Measurements from ENCODE around the gene AGBL3.

The AGBL3 gene

DNA sequence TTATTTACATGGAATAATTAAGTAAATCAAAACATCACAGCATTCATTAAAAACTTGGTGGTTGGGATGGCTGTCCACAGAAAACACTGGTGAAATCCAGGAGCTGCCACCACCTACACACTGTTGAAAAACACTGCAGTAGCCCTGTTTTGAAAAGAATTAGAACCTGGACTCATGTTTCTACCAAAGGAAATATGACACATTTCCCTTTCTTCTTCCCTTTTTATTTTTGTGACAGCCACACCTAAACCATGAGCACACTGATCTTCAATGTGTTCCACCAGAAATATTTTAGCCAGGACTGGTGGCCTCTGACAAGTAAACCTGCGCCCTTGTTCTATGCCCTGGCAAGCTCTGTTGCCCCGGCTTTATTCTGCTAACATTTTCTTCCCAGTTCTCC, 164.8 kb downstream of the AGBL3 start:
- DNase-seq: no peak

DNA sequence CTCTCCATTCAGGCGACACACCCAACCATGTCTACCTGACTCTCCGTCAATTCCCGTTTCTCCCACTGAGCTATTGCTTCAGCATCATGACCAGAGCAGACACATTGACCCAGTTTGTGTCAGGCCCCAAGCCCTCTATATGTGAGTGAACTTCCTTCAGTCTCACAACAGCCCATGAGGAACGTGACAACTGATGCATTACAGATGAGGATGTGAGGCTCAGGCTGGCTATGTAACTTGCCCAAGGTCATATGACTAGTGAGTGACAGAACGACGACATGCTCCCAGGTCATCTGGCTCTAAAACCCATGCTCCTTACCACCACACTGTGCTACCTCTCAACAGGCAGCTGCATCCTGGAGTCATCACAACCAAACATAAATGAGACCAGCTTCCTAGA, 165.2 kb downstream of the AGBL3 start:
- DNase-seq: no peak

DNA sequence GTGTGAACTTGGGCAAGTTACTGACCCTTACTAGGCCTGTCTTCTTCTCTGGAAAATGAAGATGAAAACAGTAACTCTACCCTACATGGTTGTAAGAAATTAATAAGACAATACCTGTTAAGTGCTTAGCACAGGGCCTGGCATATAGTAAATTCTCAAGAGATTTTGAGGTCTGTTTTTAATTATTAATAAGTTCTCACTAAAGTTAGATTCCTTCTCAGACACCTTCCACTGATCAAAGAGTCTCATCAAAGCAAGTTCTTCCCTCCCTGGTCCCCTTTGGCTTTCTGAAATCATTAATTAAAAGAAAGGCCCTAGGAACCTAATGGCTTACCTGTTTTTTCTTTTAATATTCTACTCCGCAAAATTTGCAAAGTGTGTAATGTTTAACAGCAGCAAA, 166.1 kb downstream of the AGBL3 start:
- DNase-seq: no peak

DNA sequence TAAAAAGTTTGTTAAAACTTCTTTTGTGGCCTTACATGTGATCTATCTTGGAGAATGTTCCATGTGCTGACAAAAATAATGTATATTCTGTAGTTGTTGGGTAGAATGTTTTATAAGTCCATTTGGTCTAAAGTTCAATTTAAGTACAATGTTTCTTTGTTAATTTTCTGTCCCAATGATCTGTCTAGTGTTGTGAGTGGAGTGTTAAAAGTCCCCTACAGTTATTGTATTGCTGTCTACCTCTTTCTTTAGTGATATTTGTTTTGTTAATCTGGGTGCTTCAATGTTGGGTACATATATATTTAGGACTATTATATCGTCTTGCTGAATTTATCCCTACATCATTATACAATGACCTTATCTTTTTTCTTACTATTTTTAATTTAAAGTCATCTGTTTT, 168.4 kb downstream of the AGBL3 start:
- no peak for DNase-seq

DNA sequence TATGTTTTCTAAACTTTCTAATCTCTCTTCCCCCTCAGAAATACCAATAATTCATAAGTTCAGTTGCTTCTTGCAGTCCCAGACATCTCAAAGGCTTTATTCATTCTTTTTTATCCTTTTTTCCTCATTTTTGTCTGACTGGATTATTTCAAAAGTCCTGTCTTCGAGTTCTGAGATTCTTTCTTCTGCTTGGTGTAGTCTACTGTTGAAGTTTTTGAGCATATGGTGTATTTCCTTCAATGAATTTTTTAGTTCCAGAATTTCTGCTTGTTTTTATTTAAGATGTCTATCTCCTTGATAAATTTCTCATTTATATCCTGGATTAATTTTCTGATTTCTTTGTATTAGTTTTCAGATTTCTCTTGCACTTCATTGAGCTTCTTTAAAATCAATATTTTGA, 170.0 kb downstream of the AGBL3 start:
- DNase-seq: no peak

DNA sequence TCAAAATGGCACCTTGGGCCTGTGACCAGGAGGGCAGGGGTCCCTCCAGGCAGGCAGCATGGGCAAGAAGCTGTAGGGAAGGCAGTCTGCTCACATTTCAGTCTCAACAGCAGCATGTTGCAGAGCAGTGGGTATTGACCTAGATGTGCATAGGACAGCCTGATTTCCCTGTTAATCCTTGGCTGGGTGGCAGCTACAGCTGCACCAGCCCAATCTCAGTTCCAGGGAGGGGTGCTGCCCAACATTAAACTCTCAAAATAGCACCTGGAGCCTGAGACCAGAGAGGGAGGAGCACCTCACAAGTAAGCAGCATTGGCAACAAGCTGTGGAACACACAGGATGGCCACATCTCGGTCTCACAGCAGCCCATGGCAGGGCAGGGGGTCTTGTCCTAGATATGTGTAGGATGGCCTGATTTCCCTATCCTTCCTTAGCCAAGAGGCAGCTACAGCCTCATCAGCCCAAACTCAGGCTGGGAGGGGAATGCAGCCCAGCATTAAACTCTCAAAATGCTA, 171.9 kb downstream of the AGBL3 start:
- DNase-seq: no peak

DNA sequence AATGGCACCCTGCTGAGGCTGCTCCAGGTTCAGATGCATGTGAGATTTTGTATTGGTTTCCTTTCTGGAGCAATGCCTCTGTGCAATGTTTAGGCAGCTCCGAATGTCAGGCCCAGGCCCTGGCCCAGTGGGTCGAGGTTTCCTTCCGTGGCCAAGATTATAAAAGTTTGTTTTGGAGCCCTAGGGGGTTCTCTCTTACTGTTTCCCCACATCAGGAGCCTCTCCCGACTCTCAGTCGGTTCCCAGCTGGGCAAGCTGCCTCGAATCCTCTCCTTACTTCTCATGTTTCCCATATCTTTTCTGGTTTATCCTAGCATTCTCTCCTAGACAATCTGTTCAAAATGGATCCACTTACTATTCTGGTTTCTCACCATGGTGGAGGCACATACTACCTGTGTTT, 172.6 kb downstream of the AGBL3 start:
- peak; percentile 28 for DNase-seq

DNA sequence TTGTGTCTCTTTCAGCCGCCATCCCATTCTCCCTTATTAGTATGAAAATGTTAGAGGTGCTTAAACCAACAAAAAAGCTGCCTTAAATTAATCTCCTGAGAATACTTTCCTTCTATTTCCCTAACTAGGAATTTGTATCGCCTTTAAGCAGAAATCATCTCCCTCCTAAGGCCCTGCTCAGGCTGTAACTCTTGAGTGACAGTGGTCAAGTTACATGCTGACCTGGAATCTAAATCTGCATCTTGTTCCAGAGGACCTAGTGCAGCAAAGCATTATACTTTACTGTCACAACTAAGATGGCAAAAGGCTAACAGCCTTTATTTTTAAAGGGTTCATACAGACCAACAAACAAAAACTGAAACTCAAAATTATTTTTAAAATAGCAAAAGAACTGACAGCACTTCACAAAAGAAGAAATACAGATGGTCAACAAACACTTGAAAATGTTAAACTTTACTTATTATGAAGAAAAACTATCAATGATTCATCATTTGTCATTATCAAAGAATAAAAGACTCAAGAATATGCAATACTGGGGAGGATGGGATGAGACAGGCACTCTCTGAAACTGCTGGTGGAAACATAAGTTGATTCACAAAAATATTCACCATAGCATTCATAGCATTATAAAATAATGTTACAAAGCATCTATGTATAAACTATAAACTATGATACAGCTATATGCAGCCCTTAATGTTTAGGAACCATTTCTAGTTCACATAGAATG, 173.2 kb downstream of the AGBL3 start:
- no peak for DNase-seq

DNA sequence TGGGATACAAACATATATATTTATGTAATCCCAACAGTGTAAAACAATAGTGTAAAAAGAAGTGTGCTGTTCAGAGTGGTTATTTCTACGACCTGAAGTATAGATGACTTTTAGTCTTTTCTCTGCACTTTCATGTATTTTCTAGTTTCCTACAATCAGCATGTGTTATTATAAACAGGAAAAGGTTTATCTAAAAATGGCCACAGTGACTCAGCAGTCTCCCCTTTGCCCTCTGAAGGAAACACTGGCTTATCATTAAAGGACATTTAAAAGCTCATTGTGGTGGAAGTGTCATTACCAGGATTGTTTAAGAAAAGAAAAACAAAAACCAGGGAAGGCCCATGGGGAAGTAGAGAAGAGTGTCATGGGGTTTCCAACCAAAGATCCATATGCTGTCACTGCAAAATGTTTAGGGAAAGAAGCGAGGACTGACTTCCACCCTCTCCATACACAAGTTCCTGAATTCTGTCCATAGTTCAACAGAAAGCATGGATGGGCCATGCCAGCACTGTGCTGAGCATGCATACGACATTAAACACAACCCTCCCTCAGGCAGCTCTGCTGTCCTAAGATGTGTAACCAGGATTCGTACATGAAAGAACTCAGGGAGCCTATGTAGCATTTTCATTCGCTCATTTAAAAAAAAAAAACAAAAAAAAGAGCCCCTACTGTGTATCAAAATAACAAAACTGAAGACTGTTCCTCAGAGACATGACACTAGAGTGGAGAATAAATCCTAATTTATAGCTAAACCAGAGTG, 174.0 kb downstream of the AGBL3 start:
- no peak for DNase-seq

DNA sequence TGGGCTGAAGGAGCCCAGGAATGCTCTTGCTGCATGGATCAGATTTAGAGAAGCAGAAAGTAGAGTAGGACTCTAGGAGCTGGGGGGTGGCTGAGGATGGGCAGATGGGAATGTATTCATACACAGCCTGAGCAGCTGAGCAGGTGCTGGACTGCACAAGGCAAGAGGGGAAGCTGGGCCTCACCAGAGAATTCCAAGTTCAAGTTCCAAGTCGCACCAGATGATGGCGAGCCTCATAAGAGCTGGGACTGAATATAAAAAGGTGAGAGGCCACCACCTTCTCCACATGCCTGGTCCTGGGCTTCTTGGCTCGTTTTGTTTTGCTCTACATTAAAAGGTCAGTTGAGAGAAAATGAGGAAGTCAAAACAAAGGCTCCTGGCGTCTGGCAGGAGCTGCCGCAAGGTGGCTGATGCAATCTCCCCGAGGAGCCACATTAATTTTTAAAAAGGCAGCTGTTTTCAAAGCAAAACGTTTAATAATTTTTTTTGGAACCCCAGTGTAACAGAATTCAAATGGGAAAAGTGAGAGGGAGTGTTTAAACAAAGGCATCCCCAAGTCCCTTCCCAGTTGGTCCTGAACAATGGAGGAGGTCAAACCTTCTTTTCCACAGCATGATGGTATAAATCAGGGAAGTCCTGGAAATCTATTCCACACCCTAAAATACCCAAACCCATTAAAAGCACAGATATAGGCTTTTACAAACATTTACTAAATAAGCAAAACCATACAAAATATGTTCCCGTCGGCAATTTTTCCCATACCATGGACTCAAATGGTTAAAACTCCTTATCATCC, 174.7 kb downstream of the AGBL3 start:
- DNase-seq: no peak

DNA sequence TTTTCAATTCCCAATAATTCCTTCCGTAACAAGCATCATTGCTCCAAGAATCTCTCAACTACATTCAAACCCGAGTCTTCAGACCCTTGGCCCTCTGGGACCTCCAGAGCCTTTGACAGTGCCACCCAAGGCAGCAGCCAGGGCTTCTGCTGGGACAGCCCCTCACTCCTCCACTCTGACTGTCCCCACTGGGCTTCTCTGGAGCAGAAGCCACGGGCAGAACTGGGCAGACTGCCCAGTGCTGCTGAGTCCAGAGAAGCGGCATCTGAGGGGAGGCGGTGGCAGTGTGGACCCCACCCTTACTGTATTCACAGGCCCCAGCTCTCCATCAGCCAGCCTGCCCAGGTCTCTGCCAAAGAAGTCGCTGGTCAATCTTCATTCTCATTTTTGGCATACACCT, 175.4 kb downstream of the AGBL3 start:
- no peak for DNase-seq

DNA sequence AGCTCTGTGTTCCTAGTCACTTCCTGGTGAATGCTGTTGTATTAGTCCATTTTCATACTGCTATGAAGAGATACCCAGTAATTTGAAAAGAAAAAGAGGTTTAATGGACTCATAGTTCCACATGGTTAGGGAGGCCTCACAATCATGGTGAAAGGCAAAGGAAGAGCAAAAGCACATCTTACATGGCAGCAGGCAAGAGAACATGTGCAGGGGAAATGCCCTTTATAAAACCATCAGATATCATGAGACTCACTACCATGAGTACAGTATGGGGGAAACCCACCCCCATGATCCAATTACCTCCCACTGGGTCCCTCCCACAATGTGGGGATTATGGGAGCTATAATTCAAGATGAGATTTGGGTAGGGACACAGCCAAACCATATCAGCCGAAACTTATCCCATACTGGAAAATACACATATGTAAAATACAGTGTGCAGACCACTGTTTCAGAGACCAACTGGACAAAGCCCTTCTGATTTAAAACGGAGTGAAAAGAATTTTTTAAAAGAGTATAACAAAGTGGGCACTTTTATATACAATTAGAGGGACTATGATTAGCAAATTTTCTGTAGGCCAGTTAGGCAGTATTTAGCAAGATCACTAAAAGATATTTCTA, 176.2 kb downstream of the AGBL3 start:
- DNase-seq: no peak

DNA sequence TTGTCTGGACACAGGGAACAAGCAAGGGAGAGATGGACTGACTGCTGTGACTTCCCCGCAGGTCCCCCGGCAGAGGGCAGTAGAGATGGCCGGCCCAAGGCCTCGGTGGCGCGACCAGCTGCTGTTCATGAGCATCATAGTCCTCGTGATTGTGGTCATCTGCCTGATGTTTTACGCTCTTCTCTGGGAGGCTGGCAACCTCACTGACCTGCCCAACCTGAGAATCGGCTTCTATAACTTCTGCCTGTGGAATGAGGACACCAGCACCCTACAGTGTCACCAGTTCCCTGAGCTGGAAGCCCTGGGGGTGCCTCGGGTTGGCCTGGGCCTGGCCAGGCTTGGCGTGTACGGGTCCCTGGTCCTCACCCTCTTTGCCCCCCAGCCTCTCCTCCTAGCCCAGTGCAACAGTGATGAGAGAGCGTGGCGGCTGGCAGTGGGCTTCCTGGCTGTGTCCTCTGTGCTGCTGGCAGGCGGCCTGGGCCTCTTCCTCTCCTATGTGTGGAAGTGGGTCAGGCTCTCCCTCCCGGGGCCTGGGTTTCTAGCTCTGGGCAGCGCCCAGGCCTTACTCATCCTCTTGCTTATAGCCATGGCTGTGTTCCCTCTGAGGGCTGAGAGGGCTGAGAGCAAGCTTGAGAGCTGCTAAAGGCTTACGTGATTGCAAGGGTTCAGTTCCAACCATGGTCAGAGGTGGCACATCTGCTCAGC, 178.2 kb downstream of the AGBL3 start:
- no peak for DNase-seq

DNA sequence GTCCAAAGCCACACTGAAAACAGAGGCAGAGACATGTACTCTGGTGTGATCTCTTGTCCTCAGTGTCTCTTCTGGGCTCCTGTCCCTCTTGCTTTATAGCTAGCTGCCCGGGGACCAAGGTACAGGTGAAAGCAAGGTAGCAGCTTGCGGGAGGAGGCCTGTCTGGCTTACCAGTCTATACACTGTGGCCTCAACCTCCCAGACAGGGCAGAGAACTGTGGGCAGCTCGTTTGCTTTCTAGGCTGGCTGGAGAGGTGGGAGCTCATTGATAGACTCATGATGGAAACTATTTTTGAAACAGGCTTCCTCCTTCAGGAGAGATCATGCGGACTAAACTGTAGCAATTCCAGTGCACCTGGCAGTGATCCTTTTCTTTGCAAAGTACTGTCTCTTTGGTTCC, 179.6 kb downstream of the AGBL3 start:
- no peak for DNase-seq

DNA sequence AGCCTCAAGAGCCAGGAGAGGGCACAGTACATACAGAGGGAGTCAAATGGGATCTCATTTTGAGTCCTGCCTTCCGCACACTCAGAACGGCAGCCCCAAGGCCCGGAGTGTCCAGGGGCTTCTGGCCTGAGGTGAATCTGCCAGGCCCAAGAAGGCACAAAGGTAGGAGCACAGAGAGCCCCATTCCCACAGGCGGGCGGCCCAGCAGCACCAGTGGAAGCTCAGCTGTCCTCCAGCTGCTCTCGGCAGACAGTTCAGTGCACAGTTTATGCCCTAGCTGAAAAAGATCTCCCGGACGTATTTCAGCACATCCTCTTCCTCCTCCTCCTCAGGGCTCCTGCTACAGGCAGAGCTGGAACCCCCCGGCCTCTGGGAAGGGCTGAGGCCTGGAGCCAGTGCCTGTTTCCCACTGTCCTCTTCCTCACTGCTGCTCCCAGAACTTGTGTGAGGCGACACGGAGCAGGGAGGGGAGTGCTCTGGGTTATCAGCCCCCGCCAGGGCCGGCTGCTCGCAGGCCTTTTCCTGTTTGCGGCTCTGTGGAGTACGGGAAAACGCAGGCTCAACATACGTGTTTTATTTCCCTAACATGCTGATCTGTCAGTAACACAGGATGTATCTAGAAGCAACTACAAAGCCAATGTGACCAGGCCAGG, 180.2 kb downstream of the AGBL3 start:
- DNase-seq: no peak

DNA sequence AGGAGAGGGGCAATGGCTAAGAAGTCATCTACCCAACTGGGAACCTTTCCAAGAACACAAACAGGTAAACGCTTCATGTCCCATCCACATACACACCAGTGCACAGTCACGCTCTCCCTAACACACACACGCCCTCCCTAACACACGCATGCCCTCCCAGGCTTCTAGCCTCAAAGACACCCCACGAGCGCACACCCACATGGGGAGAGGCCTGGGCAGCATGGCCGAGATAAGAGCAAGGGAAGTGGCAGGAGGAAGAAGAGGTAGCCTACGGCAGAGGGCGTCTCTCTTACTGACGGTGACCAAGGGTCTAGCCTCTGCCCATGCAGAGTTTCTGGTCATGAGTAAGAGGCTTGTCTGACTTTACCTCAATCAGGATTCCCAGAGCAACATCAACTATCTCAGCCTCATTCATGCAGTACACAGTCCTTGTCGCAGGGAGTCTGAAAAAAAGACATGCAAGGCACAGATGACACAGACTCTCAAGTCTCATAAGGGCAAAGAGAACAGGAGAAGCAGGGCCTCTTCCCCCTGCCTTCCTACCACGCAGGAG, 181.1 kb downstream of the AGBL3 start:
- DNase-seq: no peak

DNA sequence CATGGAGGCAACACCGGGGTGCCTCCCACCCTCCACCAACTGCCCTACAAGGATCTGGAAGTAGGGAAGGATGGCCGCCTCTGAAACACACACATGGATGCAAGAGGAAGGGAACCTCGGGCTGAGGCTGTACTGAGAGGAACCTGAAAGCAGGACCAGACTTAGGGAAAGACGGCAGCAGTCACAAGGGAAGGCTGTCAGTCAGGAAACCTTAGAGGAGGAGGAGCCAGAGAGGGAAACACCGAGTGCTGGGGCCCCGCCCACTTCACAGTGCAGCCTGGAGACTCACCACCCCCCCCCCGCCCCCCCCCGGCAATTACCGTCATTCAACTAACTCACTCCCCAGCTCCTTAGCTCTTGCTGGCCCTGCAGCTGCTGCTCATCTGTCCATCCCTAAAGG, 181.7 kb downstream of the AGBL3 start:
- DNase-seq: no peak

DNA sequence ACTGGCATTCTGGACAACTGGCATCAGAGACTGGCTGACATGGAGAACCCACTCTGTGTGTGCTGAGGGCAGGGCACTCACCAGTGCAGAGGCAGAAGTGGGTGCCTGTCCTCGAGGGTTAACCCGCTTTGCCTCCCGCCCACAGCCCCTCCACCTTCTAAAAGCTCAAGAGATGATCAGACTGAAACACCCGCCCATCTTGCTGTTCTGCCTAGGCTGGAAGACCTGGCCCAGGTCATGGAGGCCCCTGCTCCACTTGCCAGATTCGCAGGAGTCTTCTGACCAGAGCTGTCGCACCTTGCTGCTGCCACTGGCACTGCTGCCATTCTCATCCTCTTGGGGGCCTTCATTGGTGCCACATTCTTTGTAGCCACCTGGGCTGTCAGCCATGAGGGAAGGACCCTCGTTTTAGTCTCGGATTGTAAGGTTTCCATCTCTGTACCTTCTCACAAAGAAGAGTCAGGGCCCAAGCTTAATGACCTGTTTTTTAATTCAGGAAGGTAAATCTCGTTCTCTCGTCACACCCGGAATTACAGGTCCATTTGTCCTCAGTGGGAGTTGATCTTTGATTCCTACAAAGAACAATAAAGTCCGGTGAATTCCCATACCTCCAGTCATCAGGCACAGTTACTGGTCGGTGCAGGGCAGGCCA, 182.3 kb downstream of the AGBL3 start:
- no peak for DNase-seq

DNA sequence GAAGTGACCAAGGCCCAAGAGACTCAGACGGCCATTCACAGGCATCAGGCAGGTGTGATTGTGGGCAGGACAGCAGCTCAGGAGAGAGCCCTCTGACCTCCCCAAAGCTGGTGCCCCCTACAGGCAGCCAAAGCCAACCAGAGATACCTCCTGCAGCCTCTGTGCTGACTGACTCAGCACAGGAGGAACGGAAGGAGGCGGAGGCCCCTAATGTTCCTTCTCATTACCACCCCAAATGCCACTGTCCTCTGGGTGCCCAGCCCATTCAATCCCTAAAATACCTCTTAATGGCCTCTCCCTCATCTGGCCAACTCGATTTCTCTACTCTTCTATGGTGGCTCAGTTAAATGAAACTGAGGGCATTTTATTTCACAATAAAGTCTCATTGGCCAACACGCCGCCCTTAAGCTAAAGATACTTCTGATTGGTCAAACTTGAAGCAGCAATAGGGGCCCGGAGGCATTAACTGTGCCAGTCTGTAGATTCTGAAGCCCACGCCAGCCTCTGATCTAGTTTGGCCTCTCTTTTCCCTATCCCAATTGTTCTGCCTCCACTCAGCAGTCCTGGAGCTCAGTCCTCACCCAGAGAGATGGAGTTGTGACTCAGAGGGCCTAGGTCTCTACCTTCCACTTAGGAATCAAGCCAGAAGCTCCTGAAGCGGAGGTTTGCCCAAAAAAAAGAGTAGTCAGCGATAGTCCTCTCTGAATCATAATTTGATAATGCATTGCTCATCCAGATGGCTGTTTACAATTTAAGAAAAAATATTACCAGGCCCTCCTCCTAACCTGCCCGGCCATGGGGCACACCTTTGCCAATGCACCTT, 183.0 kb downstream of the AGBL3 start:
- DNase-seq: no peak

DNA sequence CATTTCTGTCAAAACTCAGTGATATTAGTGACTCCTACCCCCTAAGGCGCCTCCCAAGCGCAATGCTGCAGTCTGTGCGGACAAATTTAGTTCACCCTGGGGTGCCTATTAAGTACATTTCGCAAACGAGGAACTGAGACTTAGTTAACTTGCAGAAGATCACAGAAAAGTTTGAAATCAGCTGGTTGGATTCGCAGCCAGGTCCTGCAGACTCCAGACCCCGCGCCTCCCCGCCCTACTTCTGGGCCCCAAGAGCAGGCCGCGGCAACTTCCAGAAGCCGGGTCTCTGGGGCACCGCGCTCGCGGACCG, 183.6 kb downstream of the AGBL3 start:
- DNase-seq: peak; percentile 44

Measured in NCI-H2171 treated with DMSO at 0.1 percent for 48 hours (cell line).